ENCODE results near the gene DSG2.

Gene DSG2

DNA sequence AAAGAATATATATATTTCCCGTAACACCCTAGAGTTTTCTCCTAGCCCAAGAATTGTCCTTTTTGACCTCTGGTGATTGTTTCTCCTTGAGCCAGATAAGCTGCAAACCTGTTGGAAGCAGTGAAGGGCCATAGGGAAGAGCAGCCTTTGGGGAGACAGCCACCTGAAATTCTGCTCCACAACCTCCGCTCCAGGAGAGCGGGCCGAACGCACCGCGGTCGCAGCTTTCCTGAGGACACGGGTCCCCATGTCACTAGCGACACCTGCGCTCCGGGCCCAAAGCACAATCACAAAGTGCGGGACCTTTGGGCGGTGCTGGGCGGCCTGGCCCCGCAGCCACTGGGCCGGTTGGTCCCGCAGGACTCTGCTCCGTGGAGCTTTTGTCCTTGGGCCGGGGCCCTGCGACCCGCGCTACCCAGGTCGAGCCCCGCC, 557 bp upstream of the DSG2 start:
- no peak for TF ChIP-seq SIN3A (IDR thresholded peaks at IDR 0.05; ENCODE audit: borderline replicate concordance, insufficient read depth, low read length)
- TF ChIP-seq FOXP2 (optimal IDR thresholded peaks at IDR 0.05; ENCODE audit: borderline replicate concordance, extremely low read depth, extremely low read length, insufficient read depth) = no peak
- no peak for TF ChIP-seq TAF1 (IDR thresholded peaks at IDR 0.05; ENCODE audit: borderline replicate concordance, insufficient read depth, low read length)
- TF ChIP-seq, protein P1, sequence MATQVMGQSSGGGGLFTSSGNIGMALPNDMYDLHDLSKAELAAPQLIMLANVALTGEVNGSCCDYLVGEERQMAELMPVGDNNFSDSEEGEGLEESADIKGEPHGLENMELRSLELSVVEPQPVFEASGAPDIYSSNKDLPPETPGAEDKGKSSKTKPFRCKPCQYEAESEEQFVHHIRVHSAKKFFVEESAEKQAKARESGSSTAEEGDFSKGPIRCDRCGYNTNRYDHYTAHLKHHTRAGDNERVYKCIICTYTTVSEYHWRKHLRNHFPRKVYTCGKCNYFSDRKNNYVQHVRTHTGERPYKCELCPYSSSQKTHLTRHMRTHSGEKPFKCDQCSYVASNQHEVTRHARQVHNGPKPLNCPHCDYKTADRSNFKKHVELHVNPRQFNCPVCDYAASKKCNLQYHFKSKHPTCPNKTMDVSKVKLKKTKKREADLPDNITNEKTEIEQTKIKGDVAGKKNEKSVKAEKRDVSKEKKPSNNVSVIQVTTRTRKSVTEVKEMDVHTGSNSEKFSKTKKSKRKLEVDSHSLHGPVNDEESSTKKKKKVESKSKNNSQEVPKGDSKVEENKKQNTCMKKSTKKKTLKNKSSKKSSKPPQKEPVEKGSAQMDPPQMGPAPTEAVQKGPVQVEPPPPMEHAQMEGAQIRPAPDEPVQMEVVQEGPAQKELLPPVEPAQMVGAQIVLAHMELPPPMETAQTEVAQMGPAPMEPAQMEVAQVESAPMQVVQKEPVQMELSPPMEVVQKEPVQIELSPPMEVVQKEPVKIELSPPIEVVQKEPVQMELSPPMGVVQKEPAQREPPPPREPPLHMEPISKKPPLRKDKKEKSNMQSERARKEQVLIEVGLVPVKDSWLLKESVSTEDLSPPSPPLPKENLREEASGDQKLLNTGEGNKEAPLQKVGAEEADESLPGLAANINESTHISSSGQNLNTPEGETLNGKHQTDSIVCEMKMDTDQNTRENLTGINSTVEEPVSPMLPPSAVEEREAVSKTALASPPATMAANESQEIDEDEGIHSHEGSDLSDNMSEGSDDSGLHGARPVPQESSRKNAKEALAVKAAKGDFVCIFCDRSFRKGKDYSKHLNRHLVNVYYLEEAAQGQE (IDR thresholded peaks at IDR 0.05; ENCODE audit: insufficient read depth in 1 of 2, low read depth in 2 of 2, low read length in 2 of 2) = no peak
- no peak for TF ChIP-seq POLR2AphosphoS5 (IDR thresholded peaks at IDR 0.05; ENCODE audit: low read depth, low read length)

DNA sequence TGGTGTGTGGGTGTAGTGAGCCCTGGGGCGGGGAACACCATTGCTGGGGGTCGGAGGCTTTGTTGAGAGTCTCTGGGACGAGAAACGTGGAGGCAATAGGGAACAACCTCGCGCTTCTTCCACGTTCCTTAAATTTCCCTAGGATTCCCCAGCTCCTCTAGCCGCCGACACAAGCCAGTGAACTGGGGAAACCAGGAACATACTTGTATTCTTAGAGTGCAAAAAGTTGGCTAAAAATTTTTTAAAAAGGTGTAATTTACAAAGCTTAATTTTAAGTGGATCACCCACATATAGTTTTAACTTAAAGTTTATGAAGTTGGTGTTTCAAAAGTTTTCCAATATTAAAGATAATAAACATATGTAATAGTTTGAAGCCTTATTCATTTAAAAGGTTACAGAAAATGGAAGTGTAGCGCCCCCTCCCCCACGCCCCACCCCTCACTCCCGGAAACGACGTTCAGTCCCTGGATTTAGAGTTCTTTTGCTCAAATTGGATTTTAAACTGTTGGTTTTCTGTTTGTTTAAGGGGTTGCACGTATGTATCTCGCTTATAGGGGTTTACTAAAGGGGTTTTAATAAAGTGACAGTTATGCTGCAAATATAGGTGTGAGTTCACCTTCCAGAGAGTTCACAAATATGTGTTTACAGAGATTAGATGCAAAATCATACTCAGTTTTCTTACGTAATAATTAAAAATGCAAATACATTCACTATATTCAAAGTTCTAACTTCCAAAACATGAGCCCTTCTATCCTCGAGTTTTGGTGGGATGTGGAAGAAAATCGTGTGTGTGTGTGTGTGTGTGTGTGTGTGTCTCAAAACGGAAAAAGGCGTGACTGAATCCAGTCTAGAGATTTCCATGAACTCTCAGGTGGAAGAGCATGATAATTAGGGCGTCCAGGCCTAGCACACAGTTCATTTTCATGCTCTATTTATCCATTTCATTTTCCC, 872 bp downstream of the DSG2 start:
- TF ChIP-seq SIN3A (IDR thresholded peaks at IDR 0.05; ENCODE audit: borderline replicate concordance, insufficient read depth, low read length) (no peak), POLR2AphosphoS5 (IDR thresholded peaks at IDR 0.05; ENCODE audit: low read depth, low read length) (no peak), FOXP2 (optimal IDR thresholded peaks at IDR 0.05; ENCODE audit: borderline replicate concordance, extremely low read depth, extremely low read length, insufficient read depth) (no peak), TAF1 (IDR thresholded peaks at IDR 0.05; ENCODE audit: borderline replicate concordance, insufficient read depth, low read length) (no peak)
- TF ChIP-seq, protein P1 (IDR thresholded peaks at IDR 0.05; ENCODE audit: insufficient read depth in 1 of 2, low read depth in 2 of 2, low read length in 2 of 2) = no peak

DNA sequence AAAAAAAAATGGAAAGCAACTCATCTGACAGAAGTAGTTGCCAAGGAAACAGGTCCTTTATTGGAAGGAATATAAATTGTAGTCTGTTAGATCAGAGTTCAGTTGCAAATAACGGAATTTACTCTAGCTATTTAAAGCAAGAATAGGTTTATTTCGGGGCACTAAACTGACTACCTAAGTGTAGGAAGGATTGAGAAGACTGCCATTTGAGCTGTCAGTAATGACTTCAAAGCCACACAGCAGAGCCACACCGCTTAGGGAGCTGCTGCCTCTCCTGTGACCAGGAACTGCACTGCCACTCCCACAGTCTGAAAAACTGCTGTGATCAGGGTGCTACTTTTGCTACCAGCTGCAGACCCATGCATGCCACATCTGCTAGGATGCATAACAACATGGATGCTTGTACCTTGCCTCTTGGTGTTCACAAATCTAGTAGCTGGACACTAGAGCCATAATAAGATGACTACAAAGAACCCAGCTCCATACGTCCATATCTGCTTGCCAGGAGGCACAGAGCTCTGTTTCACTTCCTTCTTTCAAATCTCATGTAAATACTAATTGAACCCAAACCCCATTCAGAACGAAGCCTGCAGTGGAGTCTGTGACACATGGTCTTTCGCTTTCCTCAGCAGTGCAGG, 2.2 kb downstream of the DSG2 start:
- no peak for TF ChIP-seq FOXP2 (optimal IDR thresholded peaks at IDR 0.05; ENCODE audit: borderline replicate concordance, extremely low read depth, extremely low read length, insufficient read depth)
- TF ChIP-seq SIN3A (IDR thresholded peaks at IDR 0.05; ENCODE audit: borderline replicate concordance, insufficient read depth, low read length) = no peak
- TF ChIP-seq TAF1 (IDR thresholded peaks at IDR 0.05; ENCODE audit: borderline replicate concordance, insufficient read depth, low read length) = no peak
- TF ChIP-seq, protein P1 (IDR thresholded peaks at IDR 0.05; ENCODE audit: insufficient read depth in 1 of 2, low read depth in 2 of 2, low read length in 2 of 2) = no peak
- TF ChIP-seq POLR2AphosphoS5 (IDR thresholded peaks at IDR 0.05; ENCODE audit: low read depth, low read length) = no peak

DNA sequence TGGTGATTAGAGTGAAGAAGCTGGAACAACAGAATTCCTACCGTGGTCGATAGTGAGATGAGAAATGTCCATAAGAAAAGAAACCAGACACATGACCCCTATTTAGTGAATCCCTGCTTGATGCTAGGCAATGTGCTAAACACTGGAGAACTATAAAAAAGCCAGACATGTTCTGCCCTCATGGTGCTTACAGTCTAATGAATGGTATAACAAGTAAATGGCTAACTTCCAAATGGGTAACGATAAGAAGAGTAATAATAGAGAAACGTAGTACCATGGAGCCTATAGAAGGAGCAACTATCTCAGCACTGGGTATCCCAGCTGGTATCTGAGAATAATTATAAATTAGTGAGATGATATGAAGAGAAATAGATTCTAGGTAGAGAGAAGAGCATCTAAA, 5.0 kb downstream of the DSG2 start:
- TF ChIP-seq SIN3A (IDR thresholded peaks at IDR 0.05; ENCODE audit: borderline replicate concordance, insufficient read depth, low read length) = no peak
- TF ChIP-seq TAF1 (IDR thresholded peaks at IDR 0.05; ENCODE audit: borderline replicate concordance, insufficient read depth, low read length) = no peak
- TF ChIP-seq, protein P1 (IDR thresholded peaks at IDR 0.05; ENCODE audit: insufficient read depth in 1 of 2, low read depth in 2 of 2, low read length in 2 of 2) = no peak
- TF ChIP-seq POLR2AphosphoS5 (IDR thresholded peaks at IDR 0.05; ENCODE audit: low read depth, low read length) = no peak
- TF ChIP-seq FOXP2 (optimal IDR thresholded peaks at IDR 0.05; ENCODE audit: borderline replicate concordance, extremely low read depth, extremely low read length, insufficient read depth) = no peak
